ENCODE measurements around the gene GMDS. TPM values are rescaled to one million over a fixed set of nuclear protein-coding genes. Genes with fewer than 3 reads are reported as not detected.
A peak's percentile ranks its signal among the peaks of the same experiment; 100 is the strongest.

Gene GMDS
- total RNA-seq, 2 experiments from 2014 or later = 33.2 to 33.5 TPM

DNA sequence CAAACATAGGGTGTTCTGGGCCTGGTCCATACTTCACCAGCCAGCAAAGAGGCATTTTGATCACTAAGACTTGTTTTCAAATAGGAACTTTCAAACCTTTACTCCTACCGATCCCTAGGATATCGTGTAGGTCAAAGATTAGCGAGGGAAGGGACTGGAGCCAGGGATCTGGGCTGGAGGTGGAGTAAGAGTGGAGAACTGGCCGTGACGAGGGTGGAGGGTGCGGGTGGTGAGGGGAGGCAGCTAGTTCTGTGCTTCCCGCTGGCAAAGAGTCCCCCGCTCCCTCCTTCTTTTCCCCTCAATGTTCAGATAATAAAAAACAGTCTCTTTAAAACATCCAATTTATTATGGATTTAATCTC is 446.5 kb downstream of the GMDS start:
- POLR2A ChIA-PET = no interaction called here
- CTCF ChIA-PET = no interaction called here
- H3K27ac Mint-ChIP-seq = no peak overlapping the region

DNA sequence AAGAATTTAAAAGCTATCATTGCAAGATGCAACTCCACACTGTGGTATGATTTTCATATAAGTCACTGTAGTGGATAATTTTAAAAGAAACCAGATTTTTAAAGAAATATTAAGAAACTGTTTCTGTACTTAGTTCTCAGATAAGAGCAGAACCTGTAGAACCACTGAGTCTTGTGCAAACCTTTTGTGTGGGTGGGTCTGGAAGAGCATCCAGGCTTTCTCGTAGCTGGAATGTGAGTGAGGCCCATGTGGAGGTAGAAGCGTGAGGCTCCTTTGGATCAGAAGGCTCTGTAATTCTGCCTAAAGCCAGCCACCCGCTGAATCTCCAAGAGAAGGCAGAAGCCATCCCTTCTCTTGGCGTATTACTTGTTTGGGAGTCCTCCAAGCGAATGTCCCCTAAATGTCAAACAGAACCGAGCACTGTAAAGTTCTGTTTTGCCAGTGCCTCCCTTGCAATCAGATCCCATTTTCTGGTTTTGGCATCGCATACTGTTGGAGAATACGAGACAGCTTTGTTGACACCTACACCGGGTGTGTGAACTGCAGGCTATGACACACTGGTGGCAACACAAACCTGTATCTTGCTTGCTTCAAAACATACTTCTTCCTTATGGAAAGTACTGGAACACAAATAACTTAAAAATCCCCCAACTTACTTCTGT is 447.0 kb downstream of the GMDS start:
- no peaks in the 10 kb centered on the region for H3K9me3 Mint-ChIP-seq (ENCODE audit: low read depth)
- no peaks in the 10 kb centered on the region for H3K27me3 Mint-ChIP-seq

More for the DNA sequence above, 446.5 kb downstream of the GMDS start:
- DNase-seq (no peak), ATAC-seq (no peak)
- Mint-ChIP-seq H3K4me3 (no peak overlapping the region), H3K4me1 (peaks cover 10% of the 10 kb centered on the region), H3K27me3 (no peaks in the 10 kb centered on the region), H3K36me3 (ENCODE audit: low read depth) (no peaks in the 10 kb centered on the region), H3K9me3 (ENCODE audit: low read depth) (no peaks in the 10 kb centered on the region)
- intact Hi-C loops (cut with DNase I, micrococcal nuclease) = no loop called here

GRCh38 chr6:1797801-1798200 is 447.6 kb downstream of the GMDS start:
- Mint-ChIP-seq H3K27me3 (no peaks in the 10 kb centered on the region), H3K9me3 (ENCODE audit: low read depth) (no peaks in the 10 kb centered on the region), H3K27ac (no peak overlapping the region), H3K36me3 (ENCODE audit: low read depth) (no peaks in the 10 kb centered on the region), H3K4me1 (peaks cover 10% of the 10 kb centered on the region), H3K4me3 (no peak overlapping the region)
- ChIA-PET CTCF (interaction anchor here (0.6 kb wide), 1 partner anchor 76 kb away, joined by 3 read pairs; no protein-coding TSS in a partner anchor), POLR2A (no interaction called here)
- intact Hi-C loops (cut with DNase I, micrococcal nuclease) = no loop called here
- no peak for DNase-seq
- ATAC-seq = peak; percentile 30

More for the DNA sequence above, 447.0 kb downstream of the GMDS start:
- no peak overlapping the region for H3K4me3 Mint-ChIP-seq
- intact Hi-C loops (cut with DNase I, micrococcal nuclease) = no loop called here
- H3K27ac Mint-ChIP-seq = no peak overlapping the region
- no peak for ATAC-seq
- ChIA-PET POLR2A (no interaction called here), CTCF (no interaction called here)
- no peak for DNase-seq
- H3K36me3 Mint-ChIP-seq (ENCODE audit: low read depth) = no peaks in the 10 kb centered on the region
- H3K4me1 Mint-ChIP-seq = peaks cover 10% of the 10 kb centered on the region

DNA sequence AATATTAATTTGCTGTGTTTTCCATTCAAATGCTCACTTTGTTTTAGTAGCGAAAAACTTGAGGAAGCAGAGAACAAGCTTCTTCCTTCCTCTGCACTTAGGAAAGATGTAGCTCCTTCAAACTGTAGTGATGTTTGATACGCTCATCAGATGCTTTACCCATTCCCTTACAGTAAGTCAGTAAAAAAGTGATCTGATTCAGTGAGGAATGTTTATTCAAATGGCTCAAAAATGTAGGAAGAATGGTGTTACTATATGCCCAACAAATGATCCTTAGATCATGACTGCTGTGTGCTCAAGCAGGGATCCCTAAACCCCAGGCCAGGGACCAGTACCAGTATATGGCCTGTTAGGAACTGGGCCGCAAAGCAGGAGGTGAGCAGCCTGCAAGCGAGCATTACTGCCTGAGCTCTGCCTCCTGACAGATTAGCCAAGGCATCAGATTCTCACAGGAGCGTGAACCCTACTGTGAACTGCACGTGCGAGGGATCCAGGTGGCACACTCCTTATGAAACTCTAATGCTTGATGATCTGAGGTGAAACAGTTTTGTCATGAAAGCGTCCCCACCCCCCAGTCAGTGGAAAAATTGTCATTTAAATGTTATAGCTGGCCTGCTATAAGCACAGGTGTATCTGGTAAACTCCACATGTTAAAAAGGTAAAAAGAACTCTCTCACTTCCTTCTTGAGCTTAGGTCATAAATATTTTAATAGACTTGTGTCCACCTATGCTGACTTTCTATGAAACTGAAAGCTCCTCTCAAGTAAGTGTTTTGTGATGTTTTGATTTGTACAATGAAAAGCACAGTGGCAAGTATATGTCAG is 448.5 kb downstream of the GMDS start:
- H3K27ac Mint-ChIP-seq = no peak overlapping the region
- POLR2A ChIA-PET = no interaction called here
- DNase-seq = no peak
- no peak for ATAC-seq
- intact Hi-C loops (cut with DNase I, micrococcal nuclease) = no loop called here
- H3K4me3 Mint-ChIP-seq = no peak overlapping the region
- peaks cover 10% of the 10 kb centered on the region for H3K4me1 Mint-ChIP-seq
- no peaks in the 10 kb centered on the region for H3K36me3 Mint-ChIP-seq (ENCODE audit: low read depth)
- H3K9me3 Mint-ChIP-seq (ENCODE audit: low read depth) = no peaks in the 10 kb centered on the region
- CTCF ChIA-PET = interaction anchor here (0.6 kb wide), 1 partner anchor 76 kb away, joined by 3 read pairs; no protein-coding TSS in a partner anchor
- H3K27me3 Mint-ChIP-seq = no peaks in the 10 kb centered on the region

DNA sequence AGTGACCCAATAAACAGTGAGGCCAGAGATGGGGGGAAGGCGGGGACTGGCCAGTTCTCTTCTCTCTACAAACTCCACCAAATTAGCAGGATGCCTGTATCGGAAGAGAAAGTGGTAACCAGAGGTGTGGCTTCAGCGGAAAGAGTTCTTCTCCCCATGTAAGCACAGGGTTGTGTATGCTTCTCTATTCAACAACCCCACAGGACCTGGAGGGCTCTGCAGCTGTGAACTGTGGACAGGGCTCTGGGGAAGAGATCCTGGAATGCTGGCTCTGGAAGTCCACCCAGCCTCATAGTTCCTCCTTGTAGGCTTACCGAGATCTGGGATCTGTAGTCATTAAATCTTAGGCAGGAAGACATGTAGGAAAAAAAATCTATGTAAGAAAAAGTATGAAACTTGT is 449.5 kb downstream of the GMDS start:
- ChIA-PET CTCF (interaction anchor here (0.5 kb wide), 1 partner anchor 277 kb away, joined by 3 read pairs; no protein-coding TSS in a partner anchor), POLR2A (no interaction called here)
- DNase-seq (no peak), ATAC-seq (no peak)
- no peaks in the 10 kb centered on the region for H3K9me3 Mint-ChIP-seq (ENCODE audit: low read depth)
- peaks cover 10% of the 10 kb centered on the region for H3K4me1 Mint-ChIP-seq
- no peaks in the 10 kb centered on the region for H3K36me3 Mint-ChIP-seq (ENCODE audit: low read depth)
- no peaks in the 10 kb centered on the region for H3K27me3 Mint-ChIP-seq
- intact Hi-C loops (cut with DNase I, micrococcal nuclease) = no loop called here
- H3K4me3 Mint-ChIP-seq = no peak overlapping the region
- H3K27ac Mint-ChIP-seq = no peak overlapping the region

- CTCF ChIA-PET = interaction anchor here (0.8 to 1.1 kb wide), 2 partner anchors 69 to 842 kb away, joined by 3 read pairs; no protein-coding TSS in a partner anchor
- no peak overlapping the region for H3K27ac Mint-ChIP-seq
- no peak overlapping the region for H3K4me3 Mint-ChIP-seq
- H3K4me1 Mint-ChIP-seq = peaks cover 9% of the 10 kb centered on the region
- POLR2A ChIA-PET = no interaction called here
- no peaks in the 10 kb centered on the region for H3K9me3 Mint-ChIP-seq (ENCODE audit: low read depth)
- peak; percentile 61 for ATAC-seq
- intact Hi-C loops (cut with DNase I, micrococcal nuclease) = no loop called here
- peak; percentile 48 for DNase-seq
- H3K27me3 Mint-ChIP-seq = no peaks in the 10 kb centered on the region
- H3K36me3 Mint-ChIP-seq (ENCODE audit: low read depth) = no peaks in the 10 kb centered on the region
Observed at GRCh38 chr6:1792989-1793388, 452.4 kb downstream of the GMDS start.

- ChIA-PET POLR2A (no interaction called here), CTCF (no interaction called here)
- DNase-seq (no peak), ATAC-seq (no peak)
- H3K4me3 Mint-ChIP-seq = no peak overlapping the region
- H3K4me1 Mint-ChIP-seq = peaks cover 6% of the 10 kb centered on the region
- no peaks in the 10 kb centered on the region for H3K36me3 Mint-ChIP-seq (ENCODE audit: low read depth)
- intact Hi-C loops (cut with DNase I, micrococcal nuclease) = no loop called here
- H3K27ac Mint-ChIP-seq = no peak overlapping the region
- H3K27me3 Mint-ChIP-seq = no peaks in the 10 kb centered on the region
- H3K9me3 Mint-ChIP-seq (ENCODE audit: low read depth) = no peaks in the 10 kb centered on the region
Observed at GRCh38 chr6:1790684-1791083, 454.7 kb downstream of the GMDS start.

DNA sequence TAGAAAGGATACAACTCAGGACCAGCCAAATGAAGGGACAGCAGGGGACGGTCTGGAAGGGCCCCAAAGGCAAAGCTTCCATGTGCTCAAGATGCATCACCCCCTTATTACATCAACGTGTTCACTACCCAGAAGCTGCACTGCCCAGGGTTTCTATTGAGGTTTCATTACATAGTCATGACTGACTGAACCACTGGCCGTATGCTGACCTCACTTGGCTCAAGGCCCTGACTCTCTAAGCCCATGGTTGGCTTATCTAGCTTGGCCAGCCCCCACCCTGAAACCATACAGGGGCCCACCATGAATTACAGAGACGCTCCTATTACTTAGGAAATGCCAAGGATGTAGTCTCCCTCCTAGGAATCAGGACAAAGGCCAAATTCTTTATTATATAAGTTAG is 456.3 kb downstream of the GMDS start:
- no peak for DNase-seq
- H3K27me3 Mint-ChIP-seq = no peaks in the 10 kb centered on the region
- no peak overlapping the region for H3K4me3 Mint-ChIP-seq
- peaks cover 6% of the 10 kb centered on the region for H3K4me1 Mint-ChIP-seq
- no peak overlapping the region for H3K27ac Mint-ChIP-seq
- ATAC-seq = no peak
- ChIA-PET CTCF (no interaction called here), POLR2A (no interaction called here)
- H3K36me3 Mint-ChIP-seq (ENCODE audit: low read depth) = no peaks in the 10 kb centered on the region
- intact Hi-C loops (cut with DNase I, micrococcal nuclease) = no loop called here
- H3K9me3 Mint-ChIP-seq (ENCODE audit: low read depth) = no peaks in the 10 kb centered on the region

DNA sequence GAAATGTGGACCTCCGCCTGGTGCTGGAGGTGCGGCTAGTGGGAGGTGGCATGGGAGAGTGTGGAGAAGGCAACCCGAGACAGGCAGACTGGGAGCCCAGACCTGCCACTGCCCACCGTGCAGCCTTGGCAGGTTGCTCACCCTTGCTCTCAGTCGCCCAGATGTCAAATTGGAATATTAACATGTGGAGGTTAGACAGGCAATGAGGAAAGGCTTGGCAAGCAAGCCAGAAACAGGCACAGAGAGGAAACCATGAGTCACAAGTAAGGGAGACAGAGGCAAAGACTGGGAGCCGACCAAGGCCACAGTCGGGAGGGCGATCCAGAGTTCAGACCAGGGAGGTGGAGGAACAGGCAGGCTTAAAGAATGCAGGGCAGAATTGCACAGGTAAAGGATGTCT is 457.5 kb downstream of the GMDS start:
- Mint-ChIP-seq H3K27ac (no peak overlapping the region), H3K9me3 (ENCODE audit: low read depth) (no peaks in the 10 kb centered on the region), H3K27me3 (no peaks in the 10 kb centered on the region), H3K4me1 (peaks cover 6% of the 10 kb centered on the region), H3K4me3 (no peak overlapping the region), H3K36me3 (ENCODE audit: low read depth) (no peaks in the 10 kb centered on the region)
- intact Hi-C loops (cut with DNase I, micrococcal nuclease) = no loop called here
- ATAC-seq = no peak
- CTCF ChIA-PET = no interaction called here
- no peak for DNase-seq
- POLR2A ChIA-PET = no interaction called here

GRCh38 chr6:1786455-1787453 is 458.7 kb downstream of the GMDS start:
- H3K36me3 Mint-ChIP-seq (ENCODE audit: low read depth) = no peaks in the 10 kb centered on the region
- DNase-seq = peak; percentile 65
- no peak overlapping the region for H3K27ac Mint-ChIP-seq
- peaks cover 6% of the 10 kb centered on the region for H3K4me1 Mint-ChIP-seq
- H3K4me3 Mint-ChIP-seq = no peak overlapping the region
- intact Hi-C loops (cut with DNase I, micrococcal nuclease) = loop anchor here in 1 of 2 experiments (1.0 kb wide), 1 partner anchor 15 kb away; no protein-coding TSS in a partner anchor
- peak; percentile 97 for ATAC-seq
- ChIA-PET CTCF (interaction anchor here (0.7 kb wide), 1 partner anchor 317 kb away, joined by 6 read pairs; no protein-coding TSS in a partner anchor), POLR2A (interaction anchor here (0.6 kb wide), 1 partner anchor 324 kb away, joined by 3 read pairs; no protein-coding TSS in a partner anchor)
- no peaks in the 10 kb centered on the region for H3K27me3 Mint-ChIP-seq
- H3K9me3 Mint-ChIP-seq (ENCODE audit: low read depth) = no peaks in the 10 kb centered on the region

GRCh38 chr6:1784422-1784884 is 461.0 kb downstream of the GMDS start:
- CTCF ChIA-PET = no interaction called here
- H3K4me1 Mint-ChIP-seq = peaks cover 6% of the 10 kb centered on the region
- DNase-seq (no peak), ATAC-seq (no peak)
- no peaks in the 10 kb centered on the region for H3K27me3 Mint-ChIP-seq
- no peaks in the 10 kb centered on the region for H3K36me3 Mint-ChIP-seq (ENCODE audit: low read depth)
- H3K9me3 Mint-ChIP-seq (ENCODE audit: low read depth) = no peaks in the 10 kb centered on the region
- no peak overlapping the region for H3K4me3 Mint-ChIP-seq
- H3K27ac Mint-ChIP-seq = no peak overlapping the region
- intact Hi-C loops (cut with DNase I, micrococcal nuclease) = no loop called here
- POLR2A ChIA-PET = no interaction called here
